Measurements from ENCODE around the gene PSMC2.

The PSMC2 gene

DNA sequence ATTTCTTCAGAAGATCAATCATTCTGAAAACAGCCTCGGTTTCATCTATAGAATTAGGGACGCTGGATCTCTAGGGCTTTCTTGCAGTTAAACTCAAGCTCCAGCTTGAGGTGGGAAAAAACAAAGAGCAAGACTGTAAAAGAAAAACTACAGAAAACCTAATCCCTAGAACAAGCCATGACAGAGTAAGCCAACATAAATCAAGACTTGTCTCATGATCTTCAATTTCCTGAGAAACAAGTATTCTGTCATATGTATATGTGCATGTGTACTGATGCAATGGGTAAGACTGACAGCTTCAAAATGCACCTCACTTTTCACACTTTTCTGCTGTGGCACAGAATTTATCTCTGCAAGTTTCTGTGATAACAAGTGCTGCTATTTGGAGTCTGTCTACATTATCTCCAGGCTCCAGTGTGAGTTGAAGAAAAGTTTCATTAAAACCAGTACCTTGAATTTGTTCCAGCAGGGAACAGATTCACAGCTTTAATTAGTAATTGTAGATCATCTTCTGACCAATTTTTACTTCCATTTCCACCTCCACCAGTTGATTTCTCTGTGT, 31.0 kb upstream of the PSMC2 start:
- no peak overlapping the region for H3K4me3 ChIP-seq (ENCODE audit: low read length)
- TF ChIP-seq, protein P1, sequence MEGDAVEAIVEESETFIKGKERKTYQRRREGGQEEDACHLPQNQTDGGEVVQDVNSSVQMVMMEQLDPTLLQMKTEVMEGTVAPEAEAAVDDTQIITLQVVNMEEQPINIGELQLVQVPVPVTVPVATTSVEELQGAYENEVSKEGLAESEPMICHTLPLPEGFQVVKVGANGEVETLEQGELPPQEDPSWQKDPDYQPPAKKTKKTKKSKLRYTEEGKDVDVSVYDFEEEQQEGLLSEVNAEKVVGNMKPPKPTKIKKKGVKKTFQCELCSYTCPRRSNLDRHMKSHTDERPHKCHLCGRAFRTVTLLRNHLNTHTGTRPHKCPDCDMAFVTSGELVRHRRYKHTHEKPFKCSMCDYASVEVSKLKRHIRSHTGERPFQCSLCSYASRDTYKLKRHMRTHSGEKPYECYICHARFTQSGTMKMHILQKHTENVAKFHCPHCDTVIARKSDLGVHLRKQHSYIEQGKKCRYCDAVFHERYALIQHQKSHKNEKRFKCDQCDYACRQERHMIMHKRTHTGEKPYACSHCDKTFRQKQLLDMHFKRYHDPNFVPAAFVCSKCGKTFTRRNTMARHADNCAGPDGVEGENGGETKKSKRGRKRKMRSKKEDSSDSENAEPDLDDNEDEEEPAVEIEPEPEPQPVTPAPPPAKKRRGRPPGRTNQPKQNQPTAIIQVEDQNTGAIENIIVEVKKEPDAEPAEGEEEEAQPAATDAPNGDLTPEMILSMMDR (IDR thresholded peaks at IDR 0.05; ENCODE audit: insufficient read depth, low read depth, low read length, missing control alignments), result no peak
- no peak for DNase-seq (ENCODE audit: low read depth)

DNA sequence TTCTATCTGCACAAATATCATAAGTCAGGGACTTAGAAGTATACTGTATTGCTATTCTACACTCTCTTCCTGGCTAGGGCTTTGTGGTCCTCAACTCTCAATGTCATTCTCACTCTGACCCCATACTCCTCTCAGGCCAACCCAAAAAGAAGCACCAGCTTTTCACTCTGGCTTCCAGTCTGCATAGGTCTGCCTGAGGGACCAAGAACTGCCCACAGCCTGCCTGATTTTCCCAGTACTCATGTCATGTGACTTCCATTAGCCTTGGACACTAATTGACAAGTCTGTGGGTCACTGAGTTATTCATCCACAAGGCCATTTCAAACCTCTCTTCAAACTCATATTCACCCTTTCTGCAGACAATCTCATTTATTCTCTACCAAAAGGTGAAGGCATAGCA, 30.4 kb upstream of the PSMC2 start:
- TF ChIP-seq, protein P1 (IDR thresholded peaks at IDR 0.05; ENCODE audit: insufficient read depth, low read depth, low read length, missing control alignments), result no peak
- H3K4me3 ChIP-seq (ENCODE audit: low read length), result no peak overlapping the region
- DNase-seq (ENCODE audit: low read depth), result no peak

DNA sequence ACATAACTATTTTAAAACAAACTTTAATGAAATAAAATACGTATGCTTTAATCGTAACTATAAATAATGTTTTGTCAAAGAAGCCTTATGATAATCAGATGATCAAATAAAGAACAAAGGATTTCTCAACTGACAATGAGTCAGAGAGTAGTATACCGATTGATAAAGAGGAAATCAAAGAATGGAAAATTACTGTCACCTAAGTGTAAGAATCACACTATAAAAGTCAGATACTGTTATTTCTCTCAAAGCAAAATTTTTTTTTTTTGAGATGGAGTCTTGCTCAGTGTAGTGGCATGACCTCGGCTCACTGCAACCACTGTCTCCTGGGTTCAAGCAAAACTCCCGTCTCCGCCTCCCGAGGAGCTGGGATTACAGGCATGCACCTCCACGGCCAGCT, 21.7 kb upstream of the PSMC2 start:
- TF ChIP-seq, protein P1 (IDR thresholded peaks at IDR 0.05; ENCODE audit: insufficient read depth, low read depth, low read length, missing control alignments), result no peak
- no peak overlapping the region for H3K4me3 ChIP-seq (ENCODE audit: low read length)
- no peak for DNase-seq (ENCODE audit: low read depth)

DNA sequence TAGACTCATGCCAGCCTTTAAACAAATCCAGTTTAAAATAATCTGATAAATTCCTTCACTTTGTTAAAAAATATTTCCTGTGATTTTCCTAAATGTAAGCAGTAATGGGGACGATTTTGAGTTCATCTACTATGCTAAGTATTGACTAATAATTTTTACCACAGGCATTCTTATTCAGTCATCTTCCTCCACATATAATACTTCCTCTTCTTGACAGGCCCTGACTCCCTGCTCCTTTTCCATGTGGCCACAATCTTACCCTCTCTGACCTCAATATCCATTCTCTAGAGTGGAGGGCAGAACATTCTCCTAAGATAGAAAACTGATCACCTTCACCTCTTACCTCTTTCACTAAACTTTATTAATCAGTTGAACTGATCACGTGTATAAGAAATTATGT, 10.7 kb upstream of the PSMC2 start:
- TF ChIP-seq, protein P1 (IDR thresholded peaks at IDR 0.05; ENCODE audit: insufficient read depth, low read depth, low read length, missing control alignments), result no peak
- no peak overlapping the region for H3K4me3 ChIP-seq (ENCODE audit: low read length)
- no peak for DNase-seq (ENCODE audit: low read depth)

DNA sequence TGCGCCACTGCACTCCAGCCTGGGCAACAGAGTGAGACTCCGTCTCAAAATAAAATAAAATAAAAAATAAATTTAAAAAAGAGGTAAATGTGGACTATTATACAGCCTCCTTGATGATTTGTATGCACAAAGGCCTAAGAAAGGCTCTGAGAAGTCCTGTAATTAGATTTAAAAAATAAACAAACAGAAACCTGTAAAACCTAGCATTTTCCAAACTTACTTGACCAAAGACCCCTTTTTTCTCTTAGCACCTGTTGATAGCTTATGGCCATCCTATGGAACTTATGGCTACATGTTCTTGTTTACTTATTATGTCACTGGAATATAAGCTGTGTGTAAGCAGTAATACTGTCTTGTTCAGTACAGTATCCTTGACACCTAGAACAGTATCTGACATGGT, 8.6 kb upstream of the PSMC2 start:
- DNase-seq (ENCODE audit: low read depth), result no peak

DNA sequence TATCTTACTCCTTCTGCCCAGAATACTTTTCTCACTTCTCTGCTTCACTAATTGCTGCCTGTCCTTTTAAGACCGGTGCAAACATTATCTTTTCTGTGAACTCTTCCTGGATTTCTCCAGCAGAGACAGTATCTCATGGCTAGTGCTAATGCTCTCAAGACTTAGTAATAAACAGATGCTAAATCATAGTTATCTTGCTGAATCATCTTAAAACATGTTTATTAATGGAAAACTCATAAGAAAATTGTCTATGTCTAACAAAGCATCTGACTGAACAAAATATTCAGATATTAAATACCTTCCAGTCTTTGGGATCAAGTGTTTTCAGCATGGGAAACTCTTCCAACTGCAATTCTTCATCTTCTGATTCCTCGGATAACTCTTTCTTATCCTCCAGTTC, 6.0 kb upstream of the PSMC2 start:
- DNase-seq (ENCODE audit: low read depth), result no peak
- TF ChIP-seq, protein P1 (IDR thresholded peaks at IDR 0.05; ENCODE audit: insufficient read depth, low read depth, low read length, missing control alignments), result no peak
- H3K4me3 ChIP-seq (ENCODE audit: low read length), result no peak overlapping the region

More for the DNA sequence above, 8.6 kb upstream of the PSMC2 start:
- no peak overlapping the region for H3K4me3 ChIP-seq (ENCODE audit: low read length)
- TF ChIP-seq, protein P1 (IDR thresholded peaks at IDR 0.05; ENCODE audit: insufficient read depth, low read depth, low read length, missing control alignments), result no peak

DNA sequence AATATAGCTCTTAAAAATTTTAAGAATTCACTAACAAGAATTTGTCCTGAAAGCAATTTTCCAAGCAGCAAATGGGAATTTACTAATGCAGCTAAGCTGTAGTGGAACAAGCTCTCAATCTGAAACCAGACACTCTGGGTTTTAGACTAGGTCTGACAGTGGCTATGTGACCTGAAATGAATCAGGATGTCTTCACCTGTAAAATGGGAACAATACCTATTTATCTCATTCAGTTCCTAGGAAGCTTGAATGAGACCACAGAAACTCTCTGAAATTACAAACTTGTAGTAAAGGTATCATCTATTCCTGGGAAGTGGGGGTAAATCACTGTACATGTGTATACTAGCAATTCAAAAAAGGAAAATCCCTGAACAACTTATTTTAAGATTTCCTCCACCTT, 4.1 kb upstream of the PSMC2 start:
- peak overlapping the region; percentile 97 for H3K4me3 ChIP-seq (ENCODE audit: low read length)
- DNase-seq (ENCODE audit: low read depth), result peak; percentile 2
- TF ChIP-seq, protein P1 (IDR thresholded peaks at IDR 0.05; ENCODE audit: insufficient read depth, low read depth, low read length, missing control alignments), result no peak

Measured in epithelial cell of esophagus (primary cell).